Measurements from ENCODE around the gene KRTAP5-8.
"Not testable (repeated sequence)": the region's sequence is repeated elsewhere in the genome, so short reads cannot be mapped to it uniquely, and the experiment has no call there.

KRTAP5-8 gene

DNA sequence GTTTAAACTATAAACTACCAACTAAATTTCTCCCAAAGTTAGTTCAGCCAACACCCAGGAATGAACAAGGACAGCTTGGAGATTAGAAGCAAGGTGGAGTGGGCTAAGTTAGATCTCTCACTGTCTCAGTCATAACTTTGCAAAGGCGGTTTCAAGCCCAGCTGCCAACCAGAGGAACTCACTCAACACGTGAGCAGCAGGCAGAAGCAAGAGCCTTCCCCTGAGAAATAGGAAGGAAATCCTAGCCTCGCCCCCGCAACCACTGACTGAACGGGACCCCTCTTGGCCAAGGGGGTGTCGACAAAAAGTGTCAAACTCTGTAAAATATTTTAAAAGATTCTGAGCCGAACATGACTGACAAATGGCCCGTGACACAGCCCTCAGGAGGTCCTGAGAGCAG, 6.0 kb downstream of the KRTAP5-8 start:
- DNase-seq (ENCODE audit: low read depth in 2 of 2) = no peak

DNA sequence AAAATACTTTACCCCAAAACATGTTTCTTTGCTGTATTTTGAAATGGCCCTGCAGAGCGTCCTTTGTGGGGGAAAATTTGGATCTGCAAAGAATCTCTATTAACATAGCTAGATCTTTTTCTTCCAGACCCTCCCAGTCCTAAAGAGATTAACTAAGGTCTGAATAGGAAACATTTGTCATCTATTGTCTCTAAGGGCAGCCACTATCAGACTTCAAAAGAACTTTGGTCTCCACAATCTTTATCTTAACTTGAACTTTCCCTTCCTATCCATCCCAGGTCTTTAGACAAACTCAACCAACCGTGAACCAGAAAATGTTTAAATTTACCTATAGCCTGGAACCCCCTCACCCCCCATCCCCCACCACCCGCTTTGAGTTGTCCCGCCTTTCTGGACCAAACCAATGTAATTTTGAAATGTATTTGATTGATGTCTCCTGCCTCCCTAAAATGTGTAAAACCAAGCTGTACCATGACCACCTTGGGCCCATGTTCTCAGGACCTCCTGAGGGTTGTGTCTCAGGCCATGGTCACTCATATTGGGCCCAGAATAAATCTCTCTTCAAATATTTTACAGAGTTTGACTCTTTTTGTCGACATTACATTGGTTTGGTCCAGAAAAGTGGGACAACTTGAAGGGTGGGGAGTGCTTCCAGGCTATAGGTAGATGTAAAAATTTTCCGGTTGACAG, 6.8 kb downstream of the KRTAP5-8 start:
- DNase-seq (ENCODE audit: low read depth in 2 of 2) = no peak

DNA sequence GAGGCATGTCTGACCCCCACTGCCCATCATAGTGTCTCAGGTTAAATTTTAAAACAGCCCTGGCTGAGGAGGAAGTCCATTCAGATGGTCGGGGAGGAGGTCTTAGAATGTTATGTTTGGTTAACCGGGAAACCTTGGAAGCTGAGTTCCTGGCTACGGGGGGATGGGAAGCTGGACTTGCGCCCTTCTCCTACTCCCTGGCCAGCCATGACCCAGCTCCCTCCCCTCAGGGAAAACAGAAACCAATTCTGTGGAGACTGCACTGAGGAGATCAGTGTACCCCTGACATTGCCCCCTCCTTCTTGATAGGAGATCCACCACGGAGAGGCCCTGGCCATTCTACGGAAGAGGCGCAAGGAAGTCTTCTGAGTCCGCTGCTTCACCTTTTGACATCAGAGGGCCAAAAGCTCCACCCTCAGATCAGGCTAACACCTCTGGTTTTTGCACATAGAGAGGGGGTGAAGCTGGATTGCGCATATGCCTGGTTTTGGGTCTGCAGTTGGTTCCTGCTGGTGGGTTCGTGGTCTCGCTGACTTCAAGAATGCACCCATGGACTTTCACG, 7.7 kb downstream of the KRTAP5-8 start:
- no peak for DNase-seq (ENCODE audit: low read depth in 2 of 2)

DNA sequence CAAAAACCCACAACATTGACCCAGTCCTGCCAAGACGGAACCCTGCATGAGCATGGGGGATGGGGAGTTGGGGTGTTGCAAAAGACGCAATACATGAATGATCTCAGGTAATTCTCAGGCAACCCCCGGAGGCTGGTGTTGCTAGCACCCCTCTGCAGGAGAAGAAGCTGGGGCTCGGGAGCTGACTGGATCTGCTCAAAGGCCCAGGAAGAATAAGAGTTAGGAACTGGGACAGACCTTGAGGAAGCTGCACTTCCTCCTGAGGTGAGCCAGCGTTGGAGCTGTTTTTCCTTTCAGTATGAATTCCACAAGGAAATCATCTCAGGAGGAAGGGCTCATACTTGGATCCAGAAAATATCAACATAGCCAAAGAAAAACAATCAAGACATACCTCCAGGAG, 10.3 kb downstream of the KRTAP5-8 start, which contains the start of gene KRTAP5-9:
Gene KRTAP5-9, plus strand, starts transcription at position 301 of the 400 bp plus-strand sequence. CDS start 238 bp downstream, outside the sequence.
- DNase-seq (ENCODE audit: low read depth in 2 of 2) = no peak

DNA sequence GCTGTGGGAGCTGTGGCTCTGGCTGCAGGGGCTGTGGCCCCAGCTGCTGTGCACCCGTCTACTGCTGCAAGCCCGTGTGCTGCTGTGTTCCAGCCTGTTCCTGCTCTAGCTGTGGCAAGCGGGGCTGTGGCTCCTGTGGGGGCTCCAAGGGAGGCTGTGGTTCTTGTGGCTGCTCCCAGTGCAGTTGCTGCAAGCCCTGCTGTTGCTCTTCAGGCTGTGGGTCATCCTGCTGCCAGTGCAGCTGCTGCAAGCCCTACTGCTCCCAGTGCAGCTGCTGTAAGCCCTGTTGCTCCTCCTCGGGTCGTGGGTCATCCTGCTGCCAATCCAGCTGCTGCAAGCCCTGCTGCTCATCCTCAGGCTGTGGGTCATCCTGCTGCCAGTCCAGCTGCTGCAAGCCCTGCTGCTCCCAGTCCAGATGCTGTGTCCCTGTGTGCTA, 10.9 kb downstream of the KRTAP5-8 start:
- no peak for DNase-seq (ENCODE audit: low read depth in 2 of 2)

DNA sequence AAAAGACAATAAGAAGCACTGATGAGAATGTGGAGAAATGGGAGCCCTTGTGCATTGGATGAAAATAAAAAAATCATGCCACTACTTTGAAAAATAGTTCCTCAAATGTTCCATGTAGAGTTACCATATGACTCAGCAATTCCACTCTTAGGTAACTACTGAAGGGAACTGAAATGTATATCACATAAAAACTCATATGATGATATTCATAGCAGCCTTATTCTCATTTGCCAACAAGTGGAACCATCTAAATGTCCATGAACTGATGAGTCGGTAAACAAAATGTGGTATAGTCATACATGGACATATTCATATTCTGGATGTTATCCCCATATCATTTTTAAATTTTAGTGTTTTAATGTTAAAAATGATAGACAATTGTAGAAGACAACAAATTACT, 13.9 kb downstream of the KRTAP5-8 start:
- DNase-seq (ENCODE audit: low read depth in 2 of 2) = no peak

DNA sequence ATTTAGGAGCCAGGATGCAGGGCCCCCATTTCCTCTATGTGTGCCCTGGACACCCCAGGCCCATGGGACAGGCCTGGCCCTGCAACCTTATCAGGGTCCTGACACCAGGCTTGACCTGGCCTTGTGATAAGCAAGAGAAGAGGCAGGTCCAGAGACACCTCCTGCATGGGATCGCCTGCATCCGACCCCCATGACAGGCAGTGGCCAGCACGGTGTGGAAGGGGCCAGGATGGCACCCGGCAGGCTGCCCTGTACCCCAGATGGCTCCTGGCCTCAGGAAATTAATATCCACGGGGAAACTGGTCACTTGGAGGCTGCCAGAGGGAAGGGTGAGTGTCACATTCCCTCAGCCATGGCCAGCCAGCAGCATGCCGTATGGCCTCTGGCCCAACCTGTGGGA, 17.2 kb downstream of the KRTAP5-8 start:
- DNase-seq (ENCODE audit: low read depth in 2 of 2) = no peak

DNA sequence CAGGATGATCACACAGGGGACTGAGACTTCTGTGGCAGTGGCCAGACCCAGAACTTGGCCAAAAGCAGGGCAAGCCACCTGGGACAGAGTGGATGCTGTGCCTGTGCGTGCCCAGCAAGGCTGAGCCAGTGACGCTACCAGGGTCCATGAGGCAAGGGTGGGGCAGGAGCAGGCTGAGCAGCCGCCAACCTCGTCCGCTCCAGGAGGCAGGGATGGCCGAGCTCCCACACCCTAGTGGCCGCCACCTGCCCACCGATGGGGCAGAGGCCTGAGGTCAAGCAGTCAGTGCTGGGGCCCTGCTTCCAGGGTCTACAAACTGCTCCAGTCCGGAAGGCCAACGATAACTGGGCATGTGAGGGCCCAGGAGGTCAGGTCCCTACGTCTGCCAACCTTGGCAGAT, 17.7 kb downstream of the KRTAP5-8 start:
- no peak for DNase-seq (ENCODE audit: low read depth in 2 of 2)

DNA sequence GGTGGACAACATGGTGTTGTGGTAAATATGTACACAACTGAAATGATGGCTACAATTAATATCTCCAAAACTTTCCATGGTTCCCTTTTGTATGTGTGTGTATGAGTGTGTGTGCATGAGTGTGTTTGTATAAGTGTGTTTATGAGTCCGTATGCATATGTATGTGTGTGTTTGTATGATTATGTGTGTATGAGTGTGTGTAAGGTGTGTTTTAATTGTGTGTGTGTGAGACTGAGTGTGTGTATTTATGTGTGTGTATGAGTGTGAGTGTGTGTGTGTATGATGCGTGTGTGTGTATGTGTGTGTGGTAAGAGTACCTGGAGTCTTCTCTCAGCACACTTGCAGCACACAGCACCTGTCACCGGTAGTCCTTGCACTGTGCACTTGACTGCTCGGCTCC, 18.2 kb downstream of the KRTAP5-8 start:
- DNase-seq (ENCODE audit: low read depth in 2 of 2) = no peak

DNA sequence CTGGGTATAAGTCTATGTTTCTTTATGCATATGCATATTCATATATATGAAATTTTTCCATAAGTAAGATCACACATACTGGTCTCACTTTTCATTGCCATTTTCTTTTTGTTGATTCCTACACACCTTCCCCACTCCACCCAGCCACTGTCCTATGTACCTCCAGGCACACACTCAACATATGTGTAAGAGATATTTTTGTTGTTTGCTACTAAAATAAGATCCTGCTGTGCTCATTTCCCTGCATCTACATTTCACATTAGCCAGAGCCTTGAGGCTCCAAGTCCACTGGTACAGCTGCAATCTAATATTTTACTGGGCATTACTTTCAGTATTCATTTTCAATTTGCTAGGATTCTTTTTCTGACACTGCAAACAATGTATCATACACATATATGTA, 19.4 kb downstream of the KRTAP5-8 start:
- no peak for DNase-seq (ENCODE audit: low read depth in 2 of 2)

DNA sequence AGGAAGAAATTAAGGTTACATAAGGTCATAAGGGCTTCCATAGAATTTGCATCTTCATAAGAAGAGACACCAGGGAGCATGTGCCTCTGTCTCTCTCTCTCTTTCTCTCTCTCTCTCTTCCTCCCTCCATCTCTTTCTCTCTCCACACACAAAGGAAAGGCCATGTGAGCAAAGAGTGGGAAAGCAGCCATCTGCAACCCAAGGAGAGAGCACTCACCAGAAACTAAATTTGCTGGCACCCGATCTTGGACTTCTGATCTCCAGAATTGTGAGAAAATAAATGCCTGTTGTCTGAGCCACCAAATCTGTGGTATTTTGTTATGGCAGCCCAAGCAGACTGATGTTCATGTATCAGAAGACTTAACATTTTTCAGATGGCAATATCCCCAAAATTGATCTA, 21.2 kb downstream of the KRTAP5-8 start:
- no peak for DNase-seq (ENCODE audit: low read depth in 2 of 2)

DNA sequence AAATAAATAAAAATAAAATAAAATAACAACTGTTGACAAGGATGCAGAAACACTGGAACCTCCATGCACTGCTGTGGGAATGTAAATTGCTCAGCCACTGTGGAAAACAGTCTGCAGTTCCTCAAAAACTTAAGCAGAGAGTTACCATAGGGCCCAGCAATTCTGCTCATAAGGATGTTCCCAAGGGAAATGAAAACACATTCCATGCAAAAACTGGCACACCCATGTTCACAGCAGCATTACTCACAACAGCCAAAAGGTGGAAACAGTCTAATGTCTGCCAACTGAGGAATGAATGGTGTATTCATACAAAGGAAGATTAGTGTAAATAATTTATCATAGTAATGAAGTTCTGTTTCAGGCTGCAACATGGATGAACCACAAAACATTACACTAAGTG, 24.3 kb downstream of the KRTAP5-8 start:
- no peak for DNase-seq (ENCODE audit: low read depth in 2 of 2)

DNA sequence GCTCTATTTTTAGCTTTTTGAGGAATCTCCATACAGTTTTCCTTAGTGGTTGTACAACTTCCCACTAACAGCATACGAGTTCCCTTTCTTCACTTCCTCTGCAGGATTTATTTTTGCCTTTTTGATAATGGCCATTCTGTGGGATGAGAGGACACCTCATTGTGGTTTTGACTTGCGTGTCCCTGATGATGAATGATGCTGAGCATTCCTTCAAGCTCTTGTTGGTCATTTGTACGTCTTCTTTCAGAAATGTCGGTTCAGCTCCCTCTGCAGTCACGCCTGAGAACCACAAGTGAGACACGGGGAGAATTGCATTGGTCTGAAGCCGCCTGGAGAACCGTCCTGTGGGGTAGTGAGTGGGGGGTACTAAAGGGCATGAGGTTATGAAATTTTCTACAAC, 25.6 kb downstream of the KRTAP5-8 start:
- peak in 1 of 2 experiments; percentile 2 for DNase-seq (ENCODE audit: low read depth in 2 of 2)

DNA sequence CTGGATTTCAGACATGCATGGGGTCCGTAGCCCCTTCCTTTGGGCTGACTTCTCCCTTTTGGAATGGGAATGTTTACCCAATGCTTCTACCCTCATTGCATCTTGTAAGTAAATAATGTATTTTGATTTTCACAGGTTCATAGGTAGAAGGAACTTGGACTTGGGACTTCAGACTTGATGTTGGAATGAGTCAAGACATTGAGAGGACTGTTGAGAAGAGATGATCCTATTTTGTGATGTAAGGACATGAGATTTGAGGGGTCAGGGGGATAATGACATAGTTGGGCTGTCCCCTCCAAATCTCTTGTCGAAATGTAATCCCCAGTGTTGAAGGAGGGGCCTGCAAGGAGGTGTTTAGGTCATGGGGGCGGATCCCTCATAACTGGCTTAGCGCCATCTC, 26.6 kb downstream of the KRTAP5-8 start:
- DNase-seq (ENCODE audit: low read depth in 2 of 2) = no peak

DNA sequence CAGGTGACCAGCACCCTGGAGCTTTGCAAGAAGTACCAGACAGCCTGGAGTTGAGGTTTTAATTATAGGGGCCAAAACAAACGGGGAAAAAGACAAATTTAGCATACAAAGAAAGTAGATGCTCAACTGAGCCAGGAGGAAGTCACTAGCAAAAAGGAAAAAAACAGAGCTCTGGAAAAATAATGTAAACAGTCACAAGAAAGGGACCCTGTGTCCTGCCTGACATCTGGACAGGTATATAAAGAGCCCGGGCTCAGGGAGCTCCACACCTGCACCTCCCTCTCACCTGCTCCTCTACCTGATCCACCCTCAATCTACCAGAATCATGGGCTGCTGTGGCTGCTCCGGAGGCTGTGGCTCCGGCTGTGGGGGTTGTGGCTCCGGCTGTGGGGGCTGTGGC, 27.4 kb downstream of the KRTAP5-8 start, which contains the start of gene KRTAP5-10:
Gene KRTAP5-10, plus strand, starts transcription at position 301 of the 400 bp plus-strand sequence. Its CDS starts 25 bp downstream, at position 326.
- no peak for DNase-seq (ENCODE audit: low read depth in 2 of 2)

DNA sequence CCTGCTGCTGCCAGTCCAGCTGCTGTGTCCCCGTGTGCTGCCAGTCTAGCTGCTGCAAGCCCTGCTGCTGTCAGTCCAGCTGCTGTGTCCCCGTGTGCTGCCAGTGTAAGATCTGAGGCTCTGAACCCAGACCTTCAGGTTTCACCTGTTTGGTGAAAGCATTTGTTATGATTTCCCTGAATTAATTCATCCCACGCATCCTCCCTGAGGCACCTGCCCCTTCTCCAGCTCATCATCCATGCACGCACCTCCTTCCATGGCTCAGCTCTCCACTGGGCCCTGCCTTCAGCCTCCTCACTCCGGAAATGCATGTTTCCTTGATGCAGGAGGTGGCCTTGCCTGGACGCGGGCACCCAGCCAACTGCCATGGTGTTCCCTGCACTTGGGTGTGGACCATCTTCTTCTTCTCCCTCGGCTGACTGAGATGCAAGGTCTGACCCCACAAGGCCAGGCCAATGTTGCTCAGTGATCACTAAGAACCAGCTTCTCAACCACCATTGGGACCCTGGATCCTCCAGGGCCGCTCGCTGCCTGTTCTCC, 28.3 kb downstream of the KRTAP5-8 start:
- DNase-seq (ENCODE audit: low read depth in 2 of 2) = no peak

DNA sequence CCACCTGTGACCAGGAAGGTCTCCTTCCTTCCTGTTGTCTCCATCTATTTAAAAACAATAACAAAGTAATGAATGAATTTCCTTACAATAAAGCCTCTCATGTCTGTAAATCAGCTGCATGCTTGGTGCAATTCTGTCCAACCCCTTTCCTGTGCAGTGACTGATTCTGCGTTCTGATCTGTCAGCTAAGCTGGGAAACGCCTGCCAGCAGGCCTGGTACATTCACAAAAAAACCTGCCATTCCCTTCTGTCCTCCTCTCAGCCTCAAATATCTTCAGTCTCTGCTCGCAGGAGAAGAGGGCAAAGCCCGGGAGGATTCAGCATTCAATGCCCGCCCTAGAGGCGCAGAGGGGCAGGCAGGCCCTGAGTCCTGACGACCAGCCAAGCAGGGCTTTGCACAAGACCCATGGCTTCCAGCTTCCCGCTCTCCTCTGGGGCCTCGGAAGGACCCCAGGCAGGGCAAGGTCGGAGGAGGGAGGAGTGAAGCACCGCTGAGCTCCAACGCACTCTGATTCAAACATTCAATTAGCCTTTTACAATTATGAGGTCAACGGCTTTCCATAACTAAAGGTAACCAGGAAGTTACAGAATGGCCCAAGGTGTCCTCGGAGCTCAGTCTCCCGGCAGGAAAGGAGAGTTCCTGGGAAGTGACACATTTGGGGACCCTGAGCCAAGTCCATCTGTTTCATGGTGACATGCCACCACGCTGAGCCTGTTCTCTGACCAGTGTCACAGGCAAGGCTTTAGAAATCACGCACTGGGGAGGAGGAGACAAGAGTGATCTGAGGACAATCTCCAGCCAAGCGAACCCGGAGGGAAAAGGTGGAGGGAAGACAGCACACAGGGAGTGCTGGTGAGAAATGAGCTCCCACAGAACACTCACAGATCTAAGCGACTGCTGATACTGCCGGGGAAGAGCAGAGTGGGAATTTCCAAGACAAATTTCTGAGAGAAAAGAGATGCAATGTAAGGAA, 29.1 kb downstream of the KRTAP5-8 start:
- DNase-seq (ENCODE audit: low read depth in 2 of 2) = not testable (repeated sequence)

DNA sequence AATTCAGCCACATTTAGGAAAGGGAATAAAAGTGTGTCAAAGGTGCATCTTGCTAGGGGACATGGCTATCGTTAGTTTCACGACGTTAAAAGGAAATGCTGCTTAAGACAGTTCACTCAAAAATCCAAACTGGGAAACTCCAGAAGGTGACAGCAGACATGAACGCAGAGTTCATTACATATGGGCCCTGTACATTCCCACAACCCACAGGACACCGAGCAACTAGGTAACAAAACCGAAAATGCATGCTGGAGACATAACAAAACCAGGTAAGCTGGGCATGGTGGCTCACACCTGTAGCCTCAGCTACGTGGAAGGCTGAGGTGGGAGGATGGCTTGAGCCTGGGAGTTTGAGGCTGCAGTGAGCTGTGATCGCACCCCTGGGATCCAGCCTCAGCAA, 29.8 kb downstream of the KRTAP5-8 start:
- not testable (repeated sequence) for DNase-seq (ENCODE audit: low read depth in 2 of 2)

DNA sequence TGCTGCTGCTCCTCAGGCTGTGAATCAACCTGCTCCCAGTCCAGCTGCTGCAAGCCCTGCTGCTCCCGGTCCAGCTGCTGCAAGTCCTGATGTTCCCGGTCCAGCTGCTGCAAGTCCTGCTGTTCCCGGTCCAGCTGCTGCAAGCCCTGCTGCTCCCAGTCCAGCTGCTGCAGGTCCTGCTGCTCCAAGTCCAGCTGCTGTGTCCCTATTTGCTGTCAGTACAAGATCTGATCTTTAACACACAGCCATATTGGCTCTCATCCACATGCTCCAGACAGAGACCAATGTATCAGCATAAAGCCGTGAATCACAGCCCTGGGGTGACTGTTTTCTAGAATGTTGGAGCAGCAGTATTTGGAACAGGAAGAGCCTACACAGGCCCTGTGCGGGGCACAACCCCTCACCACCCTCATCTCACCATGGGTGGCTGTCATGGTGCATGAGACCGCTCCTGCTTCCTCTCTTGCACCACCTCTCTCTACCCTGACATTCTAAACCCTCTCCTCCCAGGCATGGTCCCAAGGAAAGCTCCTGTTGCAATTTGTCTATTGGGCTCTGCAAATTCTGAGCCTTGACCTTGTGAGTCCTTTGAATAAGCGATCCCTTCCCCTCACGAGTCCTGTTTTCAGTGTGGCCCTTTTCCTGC, 31.0 kb downstream of the KRTAP5-8 start:
- no peak for DNase-seq (ENCODE audit: low read depth in 2 of 2)

DNA sequence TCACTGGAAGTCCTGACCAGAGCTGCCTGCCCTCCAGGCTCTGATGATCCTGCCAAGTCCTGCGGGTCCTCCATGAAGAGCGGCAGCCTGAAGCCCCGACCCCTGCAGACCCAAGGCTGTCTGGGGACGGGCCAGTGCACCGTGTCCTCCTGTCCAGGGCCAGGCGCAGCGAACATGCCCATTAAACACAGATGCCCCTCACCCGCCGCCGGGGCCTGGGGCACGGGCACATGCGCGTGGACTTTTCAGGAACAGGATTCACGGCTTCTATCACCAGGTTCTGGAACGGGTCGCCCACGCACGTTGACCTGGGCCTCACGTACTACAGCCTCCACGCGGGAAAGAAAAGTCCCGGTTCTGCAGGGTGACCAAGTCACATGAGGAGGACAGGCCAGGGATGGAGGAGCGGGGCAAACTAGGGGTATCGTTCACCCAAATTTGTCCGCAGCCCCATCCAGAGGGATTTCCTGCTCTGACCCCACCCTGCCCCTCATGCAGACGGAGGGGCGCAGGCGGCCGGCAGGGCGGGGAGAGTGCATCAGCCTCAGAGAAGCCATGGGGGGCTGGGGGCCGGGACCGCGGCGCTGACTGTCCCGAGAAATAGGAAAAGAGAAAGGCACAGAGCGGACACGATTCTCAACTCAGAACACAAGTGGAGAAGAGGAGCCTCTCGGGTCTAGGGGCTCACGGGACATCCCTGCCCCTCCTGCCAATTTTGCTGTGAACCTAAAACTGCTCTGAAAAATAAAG, 33.5 kb downstream of the KRTAP5-8 start:
- DNase-seq (ENCODE audit: low read depth in 2 of 2) = not testable (repeated sequence)

DNA sequence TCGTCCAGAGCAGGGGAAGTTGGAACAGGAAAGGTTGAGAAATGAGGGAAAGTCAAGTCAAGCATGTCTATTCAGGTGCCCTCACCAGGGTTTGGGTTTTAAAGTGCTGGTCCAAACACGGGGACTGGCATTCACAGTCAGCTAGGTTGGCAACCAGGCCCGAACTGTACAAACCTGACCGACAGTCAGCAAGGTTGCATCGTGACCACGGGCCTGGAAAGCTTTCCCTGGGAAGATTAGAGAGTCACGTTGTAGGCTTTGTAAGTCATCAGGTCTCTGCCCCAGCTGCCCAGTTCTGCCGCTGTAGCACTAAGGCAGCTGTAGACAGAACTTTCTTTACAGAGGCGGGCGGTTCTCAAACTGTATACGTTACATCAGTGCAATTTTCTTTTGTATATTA, 35.0 kb downstream of the KRTAP5-8 start:
- no peak for DNase-seq (ENCODE audit: low read depth in 2 of 2)

All from fibroblast of skin of left biceps (primary cell).